EL (cell line): ENCODE results near the gene MMP25.

Source experiments
- DNase-seq: peaks from one replicate; pipeline ENCODE4 v3.0.0-alpha.2; 2016

MMP25 gene, protein sequence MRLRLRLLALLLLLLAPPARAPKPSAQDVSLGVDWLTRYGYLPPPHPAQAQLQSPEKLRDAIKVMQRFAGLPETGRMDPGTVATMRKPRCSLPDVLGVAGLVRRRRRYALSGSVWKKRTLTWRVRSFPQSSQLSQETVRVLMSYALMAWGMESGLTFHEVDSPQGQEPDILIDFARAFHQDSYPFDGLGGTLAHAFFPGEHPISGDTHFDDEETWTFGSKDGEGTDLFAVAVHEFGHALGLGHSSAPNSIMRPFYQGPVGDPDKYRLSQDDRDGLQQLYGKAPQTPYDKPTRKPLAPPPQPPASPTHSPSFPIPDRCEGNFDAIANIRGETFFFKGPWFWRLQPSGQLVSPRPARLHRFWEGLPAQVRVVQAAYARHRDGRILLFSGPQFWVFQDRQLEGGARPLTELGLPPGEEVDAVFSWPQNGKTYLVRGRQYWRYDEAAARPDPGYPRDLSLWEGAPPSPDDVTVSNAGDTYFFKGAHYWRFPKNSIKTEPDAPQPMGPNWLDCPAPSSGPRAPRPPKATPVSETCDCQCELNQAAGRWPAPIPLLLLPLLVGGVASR

DNA sequence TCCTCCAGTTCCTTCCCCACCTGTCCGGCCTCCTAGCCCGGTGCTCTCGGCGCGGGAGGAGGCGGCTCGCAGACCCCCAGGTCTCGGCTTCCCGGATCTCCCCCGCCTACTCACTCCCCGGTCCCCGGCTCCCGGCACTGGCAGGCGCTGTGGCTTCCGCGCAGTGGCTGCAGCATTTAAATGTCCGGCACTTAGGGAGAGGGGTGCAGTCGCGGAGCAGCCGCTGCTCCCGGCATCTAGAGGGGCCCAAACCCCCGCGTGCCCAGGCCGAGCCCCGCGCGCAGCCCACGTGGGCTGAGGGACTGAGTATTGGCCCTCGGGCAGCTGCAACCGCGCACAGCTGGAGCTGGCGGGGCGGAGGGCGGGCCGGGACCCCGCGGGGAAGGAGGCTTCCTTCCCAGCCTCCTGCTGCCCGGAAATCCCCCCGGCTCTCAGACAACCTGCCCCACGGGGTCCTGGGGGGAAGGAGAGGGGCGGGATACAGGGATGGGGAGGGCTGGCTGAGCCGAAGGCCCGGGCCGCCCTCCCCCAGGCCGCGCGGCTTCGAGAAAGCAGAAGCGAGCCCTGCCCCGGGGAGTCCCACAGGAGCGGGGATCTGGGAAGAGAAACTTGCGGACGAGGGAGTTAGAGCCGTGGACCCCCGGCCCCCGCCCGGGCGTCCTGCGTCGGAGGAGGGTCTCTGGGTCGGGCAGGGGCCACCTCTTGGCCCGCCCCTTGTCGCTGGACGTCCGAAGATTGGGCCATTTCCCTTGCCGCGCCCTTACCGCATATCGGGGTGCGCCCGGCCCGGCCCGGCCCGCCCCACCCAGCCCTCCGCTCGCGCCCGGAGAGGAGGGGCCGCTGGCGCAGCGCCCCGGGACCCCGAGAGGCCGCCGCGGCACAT is at the start of gene MMP25:
TSS of gene MMP25 (plus strand) at position 804 of the 883 bp plus-strand sequence. CDS start 357 bp downstream, outside the sequence.
- no peak for DNase-seq

DNA sequence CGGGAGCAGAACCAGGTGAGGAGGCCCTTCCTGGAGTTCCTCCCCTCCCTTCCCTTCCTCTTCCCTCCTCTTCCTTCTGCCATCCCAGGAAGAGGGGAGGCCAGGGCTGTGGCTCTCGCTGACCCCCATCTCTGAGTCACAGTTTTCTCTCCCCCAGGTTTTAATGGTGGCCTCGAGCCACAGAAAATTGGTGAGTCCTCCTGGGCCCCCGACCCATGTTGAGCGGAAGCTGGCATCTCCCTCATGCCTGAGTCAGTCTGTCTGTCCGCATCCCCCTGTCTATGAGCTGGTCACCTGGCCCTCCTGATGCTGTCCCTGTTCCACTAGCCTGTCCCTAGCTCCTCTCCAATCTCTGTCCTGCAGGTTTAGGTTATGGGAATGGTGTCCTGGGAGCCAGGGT is 46.4 kb upstream of the MMP25 start:
- DNase-seq, result no peak

DNA sequence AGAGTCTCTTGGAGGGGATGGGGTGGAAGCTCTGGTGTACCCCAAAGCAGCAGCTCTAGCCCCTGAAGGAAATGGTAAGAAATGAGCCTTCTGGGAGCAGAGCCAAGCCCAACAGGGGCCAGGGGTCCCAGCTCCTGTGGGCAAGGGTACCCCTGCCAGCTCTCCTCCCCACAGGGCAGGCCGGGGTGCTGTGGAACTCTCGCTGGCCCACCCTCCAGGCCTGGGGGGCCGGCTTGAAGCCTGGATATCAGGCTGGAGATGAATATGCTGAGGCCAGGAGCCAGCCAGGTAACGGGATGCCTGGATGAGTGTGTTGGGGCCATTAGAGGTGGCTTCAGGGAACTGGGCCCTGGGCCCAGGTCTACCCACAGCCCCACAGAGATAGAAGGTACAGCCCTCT is 45.8 kb upstream of the MMP25 start:
- no peak for DNase-seq

DNA sequence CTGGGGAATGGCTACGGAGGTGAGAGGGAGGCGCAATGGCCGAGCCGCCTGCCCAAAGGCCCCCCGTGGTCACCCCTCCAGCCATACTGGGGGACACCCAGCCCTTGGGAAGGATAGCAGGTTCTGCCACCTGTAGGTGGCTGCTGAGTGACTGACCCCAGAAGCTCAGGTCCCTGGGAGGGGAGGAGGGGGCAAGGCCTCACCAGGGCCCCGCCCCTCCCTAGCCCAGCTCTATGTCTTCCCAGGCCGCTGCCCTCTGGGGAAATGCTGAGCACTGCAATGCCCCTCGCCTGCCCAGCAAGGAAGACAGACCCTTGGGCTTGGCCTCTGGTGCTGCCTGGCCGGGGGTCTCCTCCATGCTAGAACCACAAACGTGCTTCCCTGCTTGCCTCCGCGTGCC is 45.0 kb upstream of the MMP25 start:
- no peak for DNase-seq

DNA sequence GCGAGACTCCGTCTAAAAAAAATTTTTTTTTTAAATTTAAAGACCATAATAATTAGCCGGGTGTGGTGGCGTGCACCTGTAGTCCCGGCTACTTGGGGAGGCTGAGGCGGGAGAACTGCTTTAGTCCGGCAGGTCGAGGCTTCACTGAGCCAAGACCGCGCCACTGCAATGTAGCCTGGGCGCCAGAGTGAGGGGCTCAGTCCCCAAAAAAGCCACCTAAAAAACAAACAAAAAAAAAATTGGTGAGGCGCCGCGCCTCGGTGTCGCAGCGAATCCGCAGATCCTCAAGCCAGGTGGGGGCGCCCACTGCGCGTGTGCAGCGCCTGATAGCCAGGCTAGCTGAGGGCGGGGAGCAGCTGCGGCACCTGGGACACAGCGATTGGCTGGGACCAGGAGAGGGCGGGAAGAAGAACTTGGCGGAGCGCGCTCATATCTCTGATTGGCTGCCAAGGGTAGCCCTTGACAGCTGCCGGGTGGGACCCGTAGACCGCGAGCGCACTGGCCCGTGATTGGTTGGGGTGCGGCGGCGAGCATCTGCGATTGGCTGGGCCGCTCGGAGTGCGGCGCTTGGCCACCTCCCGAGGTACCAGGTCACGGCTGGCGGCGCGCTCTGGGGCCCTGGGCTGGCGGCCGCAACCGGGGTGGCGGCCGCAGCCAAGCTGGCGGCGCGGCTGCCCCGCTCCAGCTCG is 42.6 kb upstream of the MMP25 start:
- peak; percentile 99 for DNase-seq

DNA sequence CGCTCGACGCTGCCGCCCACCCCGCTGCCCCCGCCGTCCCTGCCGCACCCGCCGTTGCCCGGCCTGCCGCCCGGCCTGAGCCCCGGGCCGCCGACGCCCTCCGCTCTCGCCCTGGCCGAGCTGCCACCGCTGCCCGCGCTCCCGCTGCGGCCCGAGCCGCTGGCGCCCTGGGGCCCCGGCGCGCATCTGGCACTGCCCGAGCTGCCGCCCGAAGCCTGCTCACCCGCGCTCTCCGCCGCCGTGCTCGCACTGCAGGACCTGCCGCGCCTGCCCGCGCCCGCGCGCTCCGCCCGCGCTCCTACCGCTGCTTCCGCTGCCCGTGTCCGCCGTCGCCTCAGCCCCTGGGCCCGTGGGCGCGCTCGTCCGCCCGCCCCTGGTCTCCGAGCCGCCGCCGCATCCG is 42.0 kb upstream of the MMP25 start:
- no peak for DNase-seq

DNA sequence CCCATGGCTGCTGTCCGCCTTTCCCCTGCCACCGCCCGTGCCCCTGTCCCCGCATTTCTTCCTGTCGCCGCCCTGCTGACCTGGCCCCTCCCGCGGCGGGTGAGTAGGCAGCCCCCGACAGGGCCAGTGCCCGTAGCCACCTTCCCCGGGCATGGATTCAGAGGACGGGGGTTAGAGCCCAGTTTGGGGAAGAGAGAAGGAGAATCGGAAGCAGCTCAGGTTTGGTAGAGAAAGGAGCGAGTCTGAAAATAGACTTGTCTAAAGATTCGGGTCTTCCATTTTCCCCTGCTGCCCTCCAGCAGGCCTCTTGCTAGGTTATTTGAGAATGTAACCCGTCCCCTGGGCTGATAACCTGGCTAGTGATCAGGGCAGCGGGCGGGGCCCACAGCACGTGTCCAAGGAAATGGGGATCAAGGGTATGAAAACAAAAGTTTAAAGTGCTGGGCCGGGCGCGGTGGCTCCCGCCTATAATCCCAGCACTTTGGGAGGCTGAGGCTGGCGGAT is 41.5 kb upstream of the MMP25 start:
- no peak for DNase-seq

DNA sequence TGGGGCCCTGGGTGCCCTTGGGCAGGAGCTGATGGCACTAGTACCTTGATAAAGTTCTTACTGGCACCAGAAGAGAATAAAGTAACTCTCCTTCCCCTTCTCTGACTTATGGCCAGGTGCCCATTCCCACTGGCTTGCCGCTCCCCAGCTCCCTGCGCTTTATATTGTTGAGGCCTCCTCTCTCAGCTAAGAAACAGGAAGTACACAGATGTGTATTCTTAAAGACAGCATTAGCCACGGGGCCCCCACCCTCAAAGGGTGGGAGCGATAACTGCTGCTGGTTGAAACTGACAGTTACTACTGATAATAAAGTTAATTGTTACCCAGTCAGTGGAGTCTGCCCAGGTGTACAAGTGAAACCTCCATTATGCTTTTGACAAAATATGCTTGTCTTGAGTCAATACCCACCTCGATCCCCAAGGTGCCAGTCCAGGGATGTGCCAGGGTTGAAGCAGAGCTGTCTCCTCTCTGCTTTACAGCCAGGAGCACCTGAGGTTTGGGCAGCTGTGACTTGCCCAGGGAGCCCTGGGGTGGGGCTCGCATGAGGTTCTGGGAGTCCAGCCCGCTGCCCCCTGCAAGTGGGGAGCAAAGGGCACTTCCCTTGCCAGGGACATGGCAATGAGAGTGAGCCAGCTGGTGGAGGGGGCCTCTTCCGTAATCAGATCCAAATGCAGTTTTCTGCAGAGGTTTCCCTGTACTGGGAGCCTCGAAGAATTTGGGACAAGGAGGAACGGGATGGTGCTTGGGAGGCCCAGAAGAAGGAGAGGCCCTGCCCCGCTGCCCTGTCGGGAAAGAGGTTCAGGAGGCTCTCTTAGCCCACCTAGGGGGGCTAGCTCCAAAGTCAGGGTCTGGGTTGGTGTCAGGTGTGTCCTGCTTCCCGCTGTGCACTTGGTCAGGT is 39.1 kb upstream of the MMP25 start:
- no peak for DNase-seq

DNA sequence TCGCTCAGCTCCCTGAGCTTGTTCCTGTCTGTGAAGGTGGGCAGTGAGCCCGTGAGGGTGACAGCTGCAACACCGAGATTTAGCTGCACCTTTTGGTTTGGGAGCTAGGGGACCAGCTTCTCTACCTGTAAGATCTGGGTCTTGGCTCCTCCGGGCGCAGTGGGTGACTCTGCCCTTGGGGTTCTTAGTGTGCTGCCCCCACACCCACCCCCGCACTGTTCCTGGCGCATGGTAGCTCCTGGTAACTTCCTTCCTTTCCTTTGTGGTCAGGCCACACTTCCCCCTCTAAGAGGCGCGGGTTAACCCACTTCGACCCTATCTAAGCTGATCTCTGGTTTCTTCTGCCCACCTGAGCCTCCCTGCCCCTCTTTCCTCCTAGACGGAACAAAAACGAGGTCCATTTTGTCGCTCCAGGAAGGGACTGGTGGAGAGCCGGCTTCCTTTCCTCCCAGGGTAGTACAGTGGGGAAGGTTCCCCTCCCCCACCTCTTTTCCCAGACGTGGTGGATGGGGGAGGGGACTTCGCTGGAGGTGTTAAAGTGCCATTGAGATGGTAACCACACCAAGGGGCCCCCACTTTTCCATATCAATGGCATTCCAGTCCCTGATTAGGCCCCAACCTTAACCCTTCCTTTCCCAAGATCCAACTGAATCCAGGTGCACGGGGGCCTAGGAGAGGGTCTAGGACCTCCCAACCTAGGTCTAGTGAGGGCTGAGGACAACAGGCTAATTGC is 38.2 kb upstream of the MMP25 start:
- no peak for DNase-seq

DNA sequence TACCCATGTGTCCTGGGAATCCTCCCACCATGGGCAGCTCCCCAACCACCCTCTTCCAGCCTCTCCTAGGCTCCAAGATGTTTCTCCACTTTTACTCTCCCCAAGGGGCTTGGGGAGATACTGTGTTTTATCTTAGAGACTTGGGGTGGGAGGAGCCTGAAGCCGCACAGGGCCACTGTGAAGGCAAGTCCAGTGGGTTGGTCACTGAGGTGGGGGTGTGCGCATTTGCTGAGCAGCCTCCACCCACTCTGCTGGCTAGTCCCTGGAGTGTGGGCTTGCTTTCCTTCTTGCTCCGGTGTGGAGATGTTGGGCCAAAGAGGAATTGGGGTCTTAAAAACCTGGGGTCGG is 37.7 kb upstream of the MMP25 start:
- no peak for DNase-seq

DNA sequence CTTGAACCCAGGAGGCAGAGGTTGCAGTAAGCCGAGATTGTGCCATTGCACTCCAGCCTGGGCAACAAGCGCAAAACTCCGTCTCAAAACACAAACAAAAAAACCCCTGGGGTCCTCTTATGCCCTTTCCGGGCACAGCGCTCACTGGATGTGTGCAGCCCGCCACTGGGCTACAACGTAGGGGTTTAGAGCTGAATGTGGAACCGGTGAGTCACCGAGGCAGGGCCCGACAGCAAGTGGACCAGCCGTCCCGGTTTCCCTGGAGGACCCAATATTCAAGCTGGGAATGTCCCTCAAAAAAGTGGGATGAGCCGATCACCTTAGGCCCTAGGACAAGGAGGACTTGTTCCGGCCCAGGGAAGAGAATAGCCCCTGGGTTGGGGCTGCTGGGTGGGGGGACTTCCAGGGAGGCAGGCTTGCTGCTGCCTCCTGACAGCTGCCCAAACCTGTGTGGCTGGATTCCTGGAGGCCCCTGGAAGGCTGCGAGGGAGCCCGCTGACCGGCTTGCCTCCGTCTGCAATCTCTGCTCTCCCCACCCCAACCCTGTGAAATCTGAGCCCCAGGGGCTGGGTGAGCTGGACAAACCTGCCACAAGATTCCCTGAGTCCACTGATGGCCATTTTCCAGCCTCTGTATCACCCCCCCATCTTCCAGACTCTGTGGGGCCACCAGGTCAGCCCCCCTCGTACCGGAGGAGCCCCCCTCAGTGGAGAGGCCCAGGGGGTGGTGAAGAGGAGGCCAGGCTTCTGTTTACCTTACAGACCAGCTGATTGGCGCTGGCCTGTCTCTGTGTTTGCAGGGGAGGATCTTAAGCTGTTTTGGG is 36.6 kb upstream of the MMP25 start:
- no peak for DNase-seq

DNA sequence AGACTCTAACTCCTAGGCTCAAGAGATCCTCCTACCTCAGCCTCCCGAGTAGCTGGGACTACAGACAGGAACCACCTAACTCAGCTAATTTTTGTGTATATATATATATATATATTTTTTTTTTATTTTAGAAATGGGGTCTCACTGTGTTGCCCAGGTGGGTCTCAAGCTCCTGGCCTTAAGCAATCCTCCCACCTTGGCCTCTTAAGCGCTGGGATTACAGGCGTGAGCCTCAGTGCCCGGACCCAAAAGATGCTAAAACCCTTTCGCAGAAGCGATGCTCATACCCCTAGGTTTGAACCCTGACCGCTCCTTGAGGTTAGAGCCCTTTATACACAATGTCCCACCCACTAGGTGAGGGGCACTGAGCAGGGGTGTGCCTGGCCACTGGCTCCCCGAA is 35.9 kb upstream of the MMP25 start:
- DNase-seq, result no peak

DNA sequence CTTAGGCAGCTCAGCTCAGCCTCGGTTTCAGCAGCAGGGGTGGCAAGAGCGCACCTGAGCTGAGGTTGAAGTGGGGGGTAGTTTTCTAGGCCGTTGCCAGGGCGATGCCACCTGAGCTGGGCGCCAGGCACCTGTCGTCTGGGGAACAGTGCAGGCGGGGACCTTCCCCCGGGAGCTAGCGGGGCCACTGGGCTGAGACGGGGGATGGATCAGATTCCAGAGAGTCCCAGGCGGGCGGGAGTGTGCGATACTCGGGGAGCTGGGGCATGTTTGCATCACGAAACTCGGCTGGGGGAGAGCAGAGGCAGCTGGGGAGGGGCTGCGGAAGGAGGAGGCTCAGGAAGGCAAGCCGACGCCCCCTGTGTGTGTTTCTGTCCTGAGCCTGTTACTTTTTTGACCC is 34.1 kb upstream of the MMP25 start:
- no peak for DNase-seq

DNA sequence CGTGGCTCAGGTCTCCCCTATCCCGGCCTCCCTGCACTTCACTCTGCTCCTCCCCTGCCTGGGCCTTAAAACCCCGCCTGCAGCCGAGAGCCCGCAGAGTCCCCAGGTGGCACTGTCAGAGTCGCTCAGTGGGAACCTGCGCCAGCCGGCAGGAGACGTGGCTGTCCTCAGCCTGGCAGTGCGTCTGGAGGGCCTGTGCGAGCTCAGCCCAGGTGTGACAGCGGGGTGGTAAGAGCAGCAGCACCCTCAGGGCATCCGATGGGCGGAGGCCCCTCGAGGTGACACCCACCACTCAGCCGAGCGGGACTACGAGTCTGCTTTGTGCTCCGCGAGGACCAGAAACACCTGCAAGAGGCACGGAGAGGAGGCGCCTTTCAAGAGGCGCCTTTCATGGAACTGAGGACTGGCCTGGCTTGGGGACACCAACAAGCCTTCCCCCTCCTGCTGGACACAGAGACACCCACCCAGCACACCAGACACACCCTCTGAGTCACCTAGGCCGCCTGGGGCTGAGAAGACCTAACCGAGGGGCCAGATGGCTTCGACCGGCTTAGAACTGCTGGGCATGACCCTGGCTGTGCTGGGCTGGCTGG is 33.4 kb upstream of the MMP25 start, which contains the start of gene CLDN9:
TSS of gene CLDN9 (plus strand) at position 96 of the 593 bp plus-strand sequence. CDS start at position 536, 440 bp downstream.
- no peak for DNase-seq

DNA sequence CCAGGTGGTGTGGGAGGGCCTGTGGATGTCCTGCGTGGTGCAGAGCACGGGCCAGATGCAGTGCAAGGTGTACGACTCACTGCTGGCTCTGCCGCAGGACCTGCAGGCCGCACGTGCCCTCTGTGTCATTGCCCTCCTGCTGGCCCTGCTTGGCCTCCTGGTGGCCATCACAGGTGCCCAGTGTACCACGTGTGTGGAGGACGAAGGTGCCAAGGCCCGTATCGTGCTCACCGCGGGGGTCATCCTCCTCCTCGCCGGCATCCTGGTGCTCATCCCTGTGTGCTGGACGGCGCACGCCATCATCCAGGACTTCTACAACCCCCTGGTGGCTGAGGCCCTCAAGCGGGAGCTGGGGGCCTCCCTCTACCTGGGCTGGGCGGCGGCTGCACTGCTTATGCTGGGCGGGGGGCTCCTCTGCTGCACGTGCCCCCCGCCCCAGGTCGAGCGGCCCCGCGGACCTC is 32.8 kb upstream of the MMP25 start:
- DNase-seq, result no peak

DNA sequence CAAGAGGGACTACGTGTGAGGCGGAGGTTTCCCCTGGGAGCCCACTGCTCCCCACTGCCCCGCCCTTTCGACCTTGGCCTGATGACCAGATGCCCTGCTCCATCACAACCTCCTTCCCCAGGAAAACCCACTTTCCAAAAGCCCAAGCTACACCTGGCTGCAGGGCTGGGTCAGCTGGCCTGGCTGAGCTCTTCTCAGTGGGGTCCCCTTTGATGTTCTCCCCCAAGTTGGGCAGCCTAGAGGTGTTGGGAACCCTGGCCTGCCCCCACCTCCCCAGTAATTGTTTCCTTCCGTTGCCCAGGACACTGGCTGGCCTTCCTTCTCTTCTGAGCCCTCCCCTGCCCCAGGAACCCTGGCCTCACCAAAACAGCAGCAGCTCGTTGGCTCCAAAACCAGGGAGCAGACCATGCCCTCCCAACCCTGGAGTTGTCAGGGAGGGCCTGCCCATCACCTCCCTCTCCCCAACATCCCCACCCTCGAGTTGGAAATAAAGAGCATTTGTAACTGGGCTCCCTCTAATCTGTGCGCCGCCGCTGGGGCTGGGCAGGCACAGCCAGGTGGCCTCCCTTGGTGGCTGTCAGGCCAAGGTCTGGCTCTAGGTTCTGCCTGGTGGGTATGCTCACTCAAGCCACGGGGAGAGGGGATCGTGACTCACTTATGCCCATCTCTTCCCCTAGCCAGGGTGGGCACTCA is 32.2 kb upstream of the MMP25 start:
- no peak for DNase-seq

DNA sequence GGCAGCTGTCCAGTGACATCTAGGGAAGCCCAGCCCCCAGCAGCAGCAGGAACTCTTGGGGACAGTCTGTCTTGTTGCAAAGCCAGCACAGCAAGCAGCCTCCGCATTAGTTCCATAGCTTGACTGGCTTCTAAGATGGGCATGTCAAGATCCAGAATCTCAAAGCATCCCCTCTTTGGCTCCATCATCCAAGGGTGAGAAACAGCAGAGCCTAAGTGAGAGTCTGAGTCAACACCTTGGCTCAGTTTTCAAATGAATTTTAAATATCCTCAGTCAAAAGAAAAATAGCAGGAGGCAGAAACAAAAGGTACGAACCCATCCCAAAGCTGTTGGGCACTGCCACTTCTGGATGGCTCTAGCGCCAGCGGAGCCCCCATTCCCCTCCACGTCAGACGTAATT is 31.4 kb upstream of the MMP25 start:
- DNase-seq, result no peak

DNA sequence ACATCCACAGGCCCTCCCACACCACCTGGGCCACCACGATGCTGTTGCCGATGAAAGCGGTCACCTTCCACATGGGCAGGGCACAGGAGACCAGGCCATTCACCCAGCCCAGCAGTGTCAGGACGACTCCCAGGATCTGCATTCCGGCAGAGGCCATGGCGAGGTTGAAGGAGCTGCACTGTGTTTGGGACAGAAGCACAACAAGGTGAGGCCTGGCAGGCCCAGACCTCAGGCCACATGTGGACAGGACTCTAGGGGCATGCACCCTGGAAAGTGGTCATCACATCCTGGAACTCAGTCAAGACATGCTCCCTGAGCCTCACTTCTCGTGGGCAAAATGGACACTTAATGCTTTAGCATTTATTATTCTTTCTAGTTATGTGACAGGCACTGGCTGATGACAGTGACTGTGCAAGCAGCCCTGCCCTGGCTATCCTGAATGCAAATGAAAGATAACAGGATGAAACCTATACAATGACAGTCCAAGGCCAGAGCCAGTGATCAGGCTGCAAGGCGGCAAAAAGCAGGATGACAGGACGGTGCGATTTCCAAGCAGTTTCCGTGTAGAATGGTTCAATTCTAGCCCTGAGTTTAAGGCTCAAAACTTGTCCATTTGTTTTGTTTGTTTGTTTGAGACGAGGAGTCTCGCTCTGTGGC is 30.4 kb upstream of the MMP25 start:
- no peak for DNase-seq
